Mucosa of stomach (tissue), 1 donor: ENCODE data around the gene TOE1.
A peak's percentile ranks its signal among the peaks of the same experiment; 100 is the strongest.

ENCODE experiments used
- H3K27me3 ChIP-seq: one replicate; pipeline ENCODE4 v1.7.0; 2013; ENCODE audit warnings: mild to moderate bottlenecking, low read length; ENCODE audit not compliant: control insufficient read depth, insufficient read depth
- H3K36me3 ChIP-seq: one replicate; pipeline ENCODE4 v1.7.0; 2013; ENCODE audit warnings: low read length; ENCODE audit not compliant: control insufficient read depth, insufficient read depth
- H3K4me1 ChIP-seq: one replicate; pipeline ENCODE4 v1.7.0; 2013; ENCODE audit warnings: mild to moderate bottlenecking, low read length; ENCODE audit not compliant: control insufficient read depth, insufficient read depth
- H3K4me3 ChIP-seq: one replicate; pipeline ENCODE4 v1.7.0; 2013; ENCODE audit warnings: low read length
- H3K9ac ChIP-seq: one replicate; pipeline ENCODE4 v1.7.0; 2013; ENCODE audit warnings: mild to moderate bottlenecking, low read length, moderate library complexity
- H3K9me3 ChIP-seq: one replicate; pipeline ENCODE4 v1.7.0; 2013; ENCODE audit warnings: mild to moderate bottlenecking, low read length, moderate library complexity; ENCODE audit not compliant: control insufficient read depth
- donor health status: Pancreatic carcinoma.

TOE1 gene

GRCh38 chr1:45329445-45329844 is 10.5 kb upstream of the TOE1 start:
- H3K4me1 ChIP-seq, result peaks cover 47% of the 10 kb centered on the region
- H3K9me3 ChIP-seq, result no peaks in the 10 kb centered on the region
- H3K36me3 ChIP-seq, result peaks cover 4% of the 10 kb centered on the region
- no peak overlapping the region for H3K4me3 ChIP-seq
- H3K9ac ChIP-seq, result no peak overlapping the region
- no peaks in the 10 kb centered on the region for H3K27me3 ChIP-seq

GRCh38 chr1:45331436-45332345 is 8.3 kb upstream of the TOE1 start:
- H3K27me3 ChIP-seq, result no peaks in the 10 kb centered on the region
- H3K4me1 ChIP-seq, result peaks cover 65% of the 10 kb centered on the region
- H3K36me3 ChIP-seq, result peaks cover 4% of the 10 kb centered on the region
- no peak overlapping the region for H3K9ac ChIP-seq
- H3K9me3 ChIP-seq, result no peaks in the 10 kb centered on the region
- no peak overlapping the region for H3K4me3 ChIP-seq

GRCh38 chr1:45332346-45332720 is 7.6 kb upstream of the TOE1 start:
- no peaks in the 10 kb centered on the region for H3K27me3 ChIP-seq
- H3K9ac ChIP-seq, result no peak overlapping the region
- no peaks in the 10 kb centered on the region for H3K9me3 ChIP-seq
- H3K4me1 ChIP-seq, result peaks cover 64% of the 10 kb centered on the region
- peaks cover 4% of the 10 kb centered on the region for H3K36me3 ChIP-seq
- no peak overlapping the region for H3K4me3 ChIP-seq

GRCh38 chr1:45334308-45335245 is 5.4 kb upstream of the TOE1 start:
- Histone ChIP-seq H3K9me3 (no peaks in the 10 kb centered on the region), H3K9ac (peak overlapping the region; percentile 32), H3K27me3 (no peaks in the 10 kb centered on the region), H3K4me3 (no peak overlapping the region), H3K4me1 (peaks cover 59% of the 10 kb centered on the region), H3K36me3 (peaks cover 4% of the 10 kb centered on the region)

- Histone ChIP-seq H3K9me3 (no peaks in the 10 kb centered on the region), H3K4me3 (peak overlapping the region; percentile 10), H3K27me3 (no peaks in the 10 kb centered on the region), H3K4me1 (peaks cover 48% of the 10 kb centered on the region), H3K9ac (peak overlapping the region; percentile 32), H3K36me3 (peaks cover 4% of the 10 kb centered on the region)
Observed at GRCh38 chr1:45335855-45336324, 4.1 kb upstream of the TOE1 start.

GRCh38 chr1:45337630-45338325 is 2.2 kb upstream of the TOE1 start:
- Histone ChIP-seq H3K4me1 (peaks cover 55% of the 10 kb centered on the region), H3K27me3 (no peaks in the 10 kb centered on the region), H3K9me3 (no peaks in the 10 kb centered on the region), H3K36me3 (peaks cover 4% of the 10 kb centered on the region), H3K4me3 (no peak overlapping the region), H3K9ac (no peak overlapping the region)

- H3K4me3 ChIP-seq, result peak overlapping the region; percentile 82
- no peaks in the 10 kb centered on the region for H3K27me3 ChIP-seq
- peak overlapping the region; percentile 94 for H3K9ac ChIP-seq
- H3K36me3 ChIP-seq, result no peaks in the 10 kb centered on the region
- no peaks in the 10 kb centered on the region for H3K9me3 ChIP-seq
- H3K4me1 ChIP-seq, result peaks cover 35% of the 10 kb centered on the region
Observed at GRCh38 chr1:45340816-45341466, 971 bp downstream of the TOE1 start.

GRCh38 chr1:45344499-45344898 is 4.5 kb downstream of the TOE1 start:
- H3K9ac ChIP-seq, result no peak overlapping the region
- H3K4me1 ChIP-seq, result peaks cover 13% of the 10 kb centered on the region
- no peaks in the 10 kb centered on the region for H3K36me3 ChIP-seq

GRCh38 chr1:45345014-45345413 is 5.0 kb downstream of the TOE1 start:
- Histone ChIP-seq H3K27me3 (no peaks in the 10 kb centered on the region), H3K4me1 (peaks cover 13% of the 10 kb centered on the region), H3K4me3 (no peak overlapping the region), H3K9ac (no peak overlapping the region), H3K36me3 (no peaks in the 10 kb centered on the region), H3K9me3 (no peaks in the 10 kb centered on the region)

More at GRCh38 chr1:45344499-45344898, 4.5 kb downstream of the TOE1 start:
- H3K4me3 ChIP-seq, result no peak overlapping the region
- no peaks in the 10 kb centered on the region for H3K9me3 ChIP-seq
- H3K27me3 ChIP-seq, result no peaks in the 10 kb centered on the region

GRCh38 chr1:45346473-45346872 is 6.5 kb downstream of the TOE1 start:
- no peaks in the 10 kb centered on the region for H3K9me3 ChIP-seq
- no peak overlapping the region for H3K9ac ChIP-seq
- H3K27me3 ChIP-seq, result no peaks in the 10 kb centered on the region
- H3K4me1 ChIP-seq, result peaks cover 5% of the 10 kb centered on the region
- no peaks in the 10 kb centered on the region for H3K36me3 ChIP-seq
- no peak overlapping the region for H3K4me3 ChIP-seq

GRCh38 chr1:45348020-45348419 is 8.1 kb downstream of the TOE1 start:
- H3K9ac ChIP-seq, result no peak overlapping the region
- H3K36me3 ChIP-seq, result no peaks in the 10 kb centered on the region
- H3K27me3 ChIP-seq, result no peaks in the 10 kb centered on the region

More at GRCh38 chr1:45348020-45348419, 8.1 kb downstream of the TOE1 start:
- Histone ChIP-seq H3K9me3 (no peaks in the 10 kb centered on the region), H3K4me3 (no peak overlapping the region), H3K4me1 (no peaks in the 10 kb centered on the region)
